Upper lobe of left lung (tissue), 4 donors: ENCODE data around the gene AP3M1.

Experiments used
- CTCF ChIP-seq, 6 experiments: fragments of 450-650 bp in 4 of 6; fragments of 200-600 bp in 2 of 6; sonication (generic) in 2 of 6; IDR thresholded peaks; one replicate each; pipeline ENCODE4 v1.5.1; 2016 to 2019; ENCODE audit warnings: antibody characterized with exemption in 6 of 6
- EP300 ChIP-seq, 4 donors: sonication (generic); formaldehyde crosslinking; IDR thresholded peaks; one replicate each; pipeline ENCODE4 v1.5.1; 2017; ENCODE audit warnings: antibody characterized with exemption in 4 of 4, control low read depth in 2 of 4
- POLR2A ChIP-seq, 4 donors: fragments of 450-650 bp; IDR thresholded peaks; one replicate each; pipeline ENCODE4 v1.5.1; 2016 to 2017; ENCODE audit warnings: antibody characterized with exemption in 4 of 4, mild to moderate bottlenecking in 2 of 4
- POLR2AphosphoS5 ChIP-seq, 2 donors: sonication (generic); formaldehyde crosslinking; IDR thresholded peaks; one replicate each; pipeline ENCODE4 v1.5.1; 2017; ENCODE audit warnings: antibody characterized with exemption in 2 of 2

GRCh38 chr10:74153123-74153522, 2.5 kb upstream of the AP3M1 start:
- TF ChIP-seq EP300 (IDR thresholded peaks at IDR 0.05) (no peak), CTCF (IDR thresholded peaks at IDR 0.05) (peak in 4 of 6 experiments; percentile 27 to 63 (median 33)), POLR2A (IDR thresholded peaks at IDR 0.05) (no peak), POLR2AphosphoS5 (IDR thresholded peaks at IDR 0.05) (no peak)
